ENCODE measurements around the gene PSIP1.

PSIP1 gene

DNA sequence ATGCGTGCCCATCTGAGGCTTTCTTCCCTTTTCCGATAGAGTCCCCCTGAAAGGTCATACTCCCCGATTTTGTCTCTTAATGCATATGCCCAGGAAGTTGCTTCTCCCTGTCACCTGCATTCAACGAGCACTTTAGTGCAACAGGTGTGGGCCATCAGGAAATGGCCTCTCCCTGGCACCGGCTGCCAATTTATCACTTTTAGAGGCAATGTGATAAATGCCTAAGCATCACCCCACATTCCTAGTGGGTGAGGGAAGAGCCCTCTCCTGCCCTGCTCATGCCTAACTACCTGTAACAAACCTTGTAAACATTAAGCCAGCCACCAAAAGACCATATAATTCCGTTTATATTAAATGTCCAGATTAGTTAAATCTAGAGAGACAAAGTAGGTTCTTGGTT is 89.2 kb downstream of the PSIP1 start:
- ATAC-seq: no peak
- TF ChIP-seq GLIS3 (CRISPR knock-in tag; IDR thresholded peaks at IDR 0.05) (no peak), ZNF8 (CRISPR knock-in tag; IDR thresholded peaks at IDR 0.05) (no peak), ZFP30 (CRISPR knock-in tag; IDR thresholded peaks at IDR 0.05) (no peak), ZNF70 (CRISPR knock-in tag; IDR thresholded peaks at IDR 0.05) (no peak), CSDC2 (CRISPR knock-in tag; IDR thresholded peaks at IDR 0.05) (no peak), TCF4 (CRISPR knock-in tag; IDR thresholded peaks at IDR 0.05; ENCODE audit: borderline replicate concordance) (no peak), OSR1 (CRISPR knock-in tag; IDR thresholded peaks at IDR 0.05) (no peak), POU6F1 (CRISPR knock-in tag; IDR thresholded peaks at IDR 0.05; ENCODE audit: borderline replicate concordance, low read depth) (no peak), CREB5 (CRISPR knock-in tag; IDR thresholded peaks at IDR 0.05; ENCODE audit: low read depth) (no peak)

DNA sequence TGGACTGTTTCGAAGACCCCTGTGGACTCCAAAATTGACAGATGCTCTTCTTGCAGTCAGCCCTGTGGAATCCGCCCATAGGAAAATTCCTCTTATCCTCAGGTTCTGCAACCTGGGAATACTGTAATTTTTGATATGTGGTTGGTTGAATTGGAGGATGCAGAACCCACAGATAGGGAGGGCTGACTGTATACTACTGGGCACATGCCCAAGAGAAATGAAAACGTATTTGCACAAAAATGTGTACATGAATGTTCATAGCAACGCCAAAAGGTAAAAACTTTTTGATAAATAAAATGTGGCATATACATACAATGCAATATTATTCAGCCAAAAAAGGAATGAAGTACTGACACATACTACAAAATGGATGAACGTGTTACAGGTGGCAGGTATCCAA is 90.0 kb downstream of the PSIP1 start:
- TF ChIP-seq CSDC2 (CRISPR knock-in tag; IDR thresholded peaks at IDR 0.05) (no peak), PATZ1 (CRISPR knock-in tag; IDR thresholded peaks at IDR 0.05; ENCODE audit: borderline replicate concordance) (no peak), RARB (CRISPR knock-in tag; IDR thresholded peaks at IDR 0.05) (no peak), PPARA (CRISPR knock-in tag; IDR thresholded peaks at IDR 0.05; ENCODE audit: borderline replicate concordance) (no peak), ARNTL (CRISPR knock-in tag; IDR thresholded peaks at IDR 0.05; ENCODE audit: borderline replicate concordance, low read depth) (no peak), ISL1 (CRISPR knock-in tag; IDR thresholded peaks at IDR 0.05) (no peak), ZNF565 (CRISPR knock-in tag; conservative IDR thresholded peaks at IDR 0.05; ENCODE audit: low read depth) (no peak), CREB5 (CRISPR knock-in tag; IDR thresholded peaks at IDR 0.05; ENCODE audit: low read depth) (no peak), ZNF8 (CRISPR knock-in tag; IDR thresholded peaks at IDR 0.05) (no peak), POU6F1 (CRISPR knock-in tag; IDR thresholded peaks at IDR 0.05; ENCODE audit: borderline replicate concordance, low read depth) (no peak), SNAI2 (CRISPR knock-in tag; IDR thresholded peaks at IDR 0.05) (no peak), GLIS3 (CRISPR knock-in tag; IDR thresholded peaks at IDR 0.05) (no peak)
- TF ChIP-seq, protein P1, sequence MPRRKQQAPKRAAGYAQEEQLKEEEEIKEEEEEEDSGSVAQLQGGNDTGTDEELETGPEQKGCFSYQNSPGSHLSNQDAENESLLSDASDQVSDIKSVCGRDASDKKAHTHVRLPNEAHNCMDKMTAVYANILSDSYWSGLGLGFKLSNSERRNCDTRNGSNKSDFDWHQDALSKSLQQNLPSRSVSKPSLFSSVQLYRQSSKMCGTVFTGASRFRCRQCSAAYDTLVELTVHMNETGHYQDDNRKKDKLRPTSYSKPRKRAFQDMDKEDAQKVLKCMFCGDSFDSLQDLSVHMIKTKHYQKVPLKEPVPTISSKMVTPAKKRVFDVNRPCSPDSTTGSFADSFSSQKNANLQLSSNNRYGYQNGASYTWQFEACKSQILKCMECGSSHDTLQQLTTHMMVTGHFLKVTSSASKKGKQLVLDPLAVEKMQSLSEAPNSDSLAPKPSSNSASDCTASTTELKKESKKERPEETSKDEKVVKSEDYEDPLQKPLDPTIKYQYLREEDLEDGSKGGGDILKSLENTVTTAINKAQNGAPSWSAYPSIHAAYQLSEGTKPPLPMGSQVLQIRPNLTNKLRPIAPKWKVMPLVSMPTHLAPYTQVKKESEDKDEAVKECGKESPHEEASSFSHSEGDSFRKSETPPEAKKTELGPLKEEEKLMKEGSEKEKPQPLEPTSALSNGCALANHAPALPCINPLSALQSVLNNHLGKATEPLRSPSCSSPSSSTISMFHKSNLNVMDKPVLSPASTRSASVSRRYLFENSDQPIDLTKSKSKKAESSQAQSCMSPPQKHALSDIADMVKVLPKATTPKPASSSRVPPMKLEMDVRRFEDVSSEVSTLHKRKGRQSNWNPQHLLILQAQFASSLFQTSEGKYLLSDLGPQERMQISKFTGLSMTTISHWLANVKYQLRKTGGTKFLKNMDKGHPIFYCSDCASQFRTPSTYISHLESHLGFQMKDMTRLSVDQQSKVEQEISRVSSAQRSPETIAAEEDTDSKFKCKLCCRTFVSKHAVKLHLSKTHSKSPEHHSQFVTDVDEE (CRISPR knock-in tag; IDR thresholded peaks at IDR 0.05): no peak
- ATAC-seq: no peak

- TF ChIP-seq TCF4 (CRISPR knock-in tag; IDR thresholded peaks at IDR 0.05; ENCODE audit: borderline replicate concordance) (no peak), ZNF70 (CRISPR knock-in tag; IDR thresholded peaks at IDR 0.05) (no peak), RARB (CRISPR knock-in tag; IDR thresholded peaks at IDR 0.05) (no peak), ESRRG (CRISPR knock-in tag; IDR thresholded peaks at IDR 0.05) (no peak), ZC3H10 (CRISPR knock-in tag; IDR thresholded peaks at IDR 0.05) (no peak), BACH2 (CRISPR knock-in tag; IDR thresholded peaks at IDR 0.05; ENCODE audit: borderline replicate concordance) (no peak), ZFP30 (CRISPR knock-in tag; IDR thresholded peaks at IDR 0.05) (no peak), TOX (CRISPR knock-in tag; IDR thresholded peaks at IDR 0.05; ENCODE audit: borderline replicate concordance) (no peak), ZFP3 (CRISPR knock-in tag; IDR thresholded peaks at IDR 0.05) (no peak), POU6F1 (CRISPR knock-in tag; IDR thresholded peaks at IDR 0.05; ENCODE audit: borderline replicate concordance, low read depth) (no peak), GLIS3 (CRISPR knock-in tag; IDR thresholded peaks at IDR 0.05) (no peak), PPARA (CRISPR knock-in tag; IDR thresholded peaks at IDR 0.05; ENCODE audit: borderline replicate concordance) (no peak), OSR1 (CRISPR knock-in tag; IDR thresholded peaks at IDR 0.05) (no peak), CSDC2 (CRISPR knock-in tag; IDR thresholded peaks at IDR 0.05) (no peak), ARNTL (CRISPR knock-in tag; IDR thresholded peaks at IDR 0.05; ENCODE audit: borderline replicate concordance, low read depth) (no peak), ZNF565 (CRISPR knock-in tag; conservative IDR thresholded peaks at IDR 0.05; ENCODE audit: low read depth) (no peak), PATZ1 (CRISPR knock-in tag; IDR thresholded peaks at IDR 0.05; ENCODE audit: borderline replicate concordance) (no peak)
Observed at GRCh38 chr9:15417626-15418025, 93.1 kb downstream of the PSIP1 start.

More at GRCh38 chr9:15417626-15418025, 93.1 kb downstream of the PSIP1 start:
- ATAC-seq: no peak
